ENCODE data around the gene CEP72.
"Not testable (repeated sequence)": the region's sequence is repeated elsewhere in the genome, so short reads cannot be mapped to it uniquely, and the experiment has no call there.

GRCh38 chr5:696753-697702 is 84.9 kb downstream of the CEP72 start:
- TF ChIP-seq, protein P1, sequence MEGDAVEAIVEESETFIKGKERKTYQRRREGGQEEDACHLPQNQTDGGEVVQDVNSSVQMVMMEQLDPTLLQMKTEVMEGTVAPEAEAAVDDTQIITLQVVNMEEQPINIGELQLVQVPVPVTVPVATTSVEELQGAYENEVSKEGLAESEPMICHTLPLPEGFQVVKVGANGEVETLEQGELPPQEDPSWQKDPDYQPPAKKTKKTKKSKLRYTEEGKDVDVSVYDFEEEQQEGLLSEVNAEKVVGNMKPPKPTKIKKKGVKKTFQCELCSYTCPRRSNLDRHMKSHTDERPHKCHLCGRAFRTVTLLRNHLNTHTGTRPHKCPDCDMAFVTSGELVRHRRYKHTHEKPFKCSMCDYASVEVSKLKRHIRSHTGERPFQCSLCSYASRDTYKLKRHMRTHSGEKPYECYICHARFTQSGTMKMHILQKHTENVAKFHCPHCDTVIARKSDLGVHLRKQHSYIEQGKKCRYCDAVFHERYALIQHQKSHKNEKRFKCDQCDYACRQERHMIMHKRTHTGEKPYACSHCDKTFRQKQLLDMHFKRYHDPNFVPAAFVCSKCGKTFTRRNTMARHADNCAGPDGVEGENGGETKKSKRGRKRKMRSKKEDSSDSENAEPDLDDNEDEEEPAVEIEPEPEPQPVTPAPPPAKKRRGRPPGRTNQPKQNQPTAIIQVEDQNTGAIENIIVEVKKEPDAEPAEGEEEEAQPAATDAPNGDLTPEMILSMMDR (conservative IDR thresholded peaks at IDR 0.05; ENCODE audit: low read depth, low read length), result not testable (repeated sequence)
- TF ChIP-seq EZH2phosphoT487 (IDR thresholded peaks at IDR 0.05; ENCODE audit: borderline replicate concordance, low read length), result not testable (repeated sequence)
